Fibroblast of peridontal ligament (primary cell): ENCODE measurements around the gene BTBD16.
A peak's percentile ranks its signal among the peaks of the same experiment; 100 is the strongest.

Experiments
- DNase-seq: peaks from one replicate; pipeline ENCODE4 v3.0.0-alpha.2; 2010; ENCODE audit errors: extremely low read depth

BTBD16 gene

DNA sequence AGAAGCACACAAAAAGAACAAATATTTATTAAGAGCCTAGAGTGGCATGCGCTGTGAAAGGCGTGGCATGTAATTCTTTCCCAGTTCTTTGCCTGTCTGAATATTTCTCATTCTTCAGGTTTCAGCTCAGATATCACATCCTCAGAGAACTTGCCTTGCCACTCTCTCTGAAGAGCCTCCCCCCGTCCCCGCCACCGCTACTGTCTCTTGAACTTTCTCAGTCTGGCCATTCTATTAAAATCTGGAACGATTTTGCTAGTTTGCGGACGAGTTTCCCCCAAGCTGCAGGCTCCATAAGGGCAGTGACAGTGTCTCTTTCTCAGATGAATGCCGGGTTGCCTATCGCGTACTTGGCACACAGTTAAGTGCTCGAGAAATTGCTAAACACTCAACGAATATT, 102.6 kb downstream of the BTBD16 start:
- no peak for DNase-seq

DNA sequence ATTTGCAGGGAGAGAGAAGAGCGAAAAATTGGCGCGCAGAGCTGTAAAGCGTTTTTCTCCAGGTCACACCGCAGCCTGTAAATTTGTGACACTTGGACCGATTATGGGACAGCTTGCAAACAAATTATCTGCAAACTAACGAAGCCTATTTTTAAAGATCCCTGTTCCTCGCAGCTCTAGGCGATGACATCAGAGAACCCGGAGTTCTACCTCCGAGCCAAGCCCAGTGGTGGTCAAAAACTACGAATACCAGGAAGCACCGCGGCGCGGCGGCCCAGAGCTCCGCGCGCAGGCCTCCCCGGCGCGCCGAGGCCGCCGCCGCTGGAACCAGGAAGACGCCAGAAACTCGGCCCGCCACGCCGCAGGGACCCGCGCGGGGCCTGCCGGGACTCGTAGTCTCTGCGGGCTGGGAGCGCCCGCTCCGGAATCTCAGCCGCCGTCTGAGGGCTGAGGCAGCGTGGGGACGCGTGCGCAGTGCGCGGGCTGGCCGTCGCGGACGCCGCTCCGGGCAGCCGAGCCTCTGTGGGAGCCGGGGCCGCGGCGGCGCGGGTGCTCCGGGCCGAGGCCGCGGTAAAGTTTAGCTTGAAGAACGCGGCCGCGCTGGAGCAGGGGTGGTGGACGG, 103.3 kb downstream of the BTBD16 start, which contains the start of gene PLEKHA1:
TSS of gene PLEKHA1 (plus strand) at position 472 of the 622 bp plus-strand sequence. CDS start 18,493 bp downstream, outside the sequence.
- DNase-seq: peak; percentile 88

DNA sequence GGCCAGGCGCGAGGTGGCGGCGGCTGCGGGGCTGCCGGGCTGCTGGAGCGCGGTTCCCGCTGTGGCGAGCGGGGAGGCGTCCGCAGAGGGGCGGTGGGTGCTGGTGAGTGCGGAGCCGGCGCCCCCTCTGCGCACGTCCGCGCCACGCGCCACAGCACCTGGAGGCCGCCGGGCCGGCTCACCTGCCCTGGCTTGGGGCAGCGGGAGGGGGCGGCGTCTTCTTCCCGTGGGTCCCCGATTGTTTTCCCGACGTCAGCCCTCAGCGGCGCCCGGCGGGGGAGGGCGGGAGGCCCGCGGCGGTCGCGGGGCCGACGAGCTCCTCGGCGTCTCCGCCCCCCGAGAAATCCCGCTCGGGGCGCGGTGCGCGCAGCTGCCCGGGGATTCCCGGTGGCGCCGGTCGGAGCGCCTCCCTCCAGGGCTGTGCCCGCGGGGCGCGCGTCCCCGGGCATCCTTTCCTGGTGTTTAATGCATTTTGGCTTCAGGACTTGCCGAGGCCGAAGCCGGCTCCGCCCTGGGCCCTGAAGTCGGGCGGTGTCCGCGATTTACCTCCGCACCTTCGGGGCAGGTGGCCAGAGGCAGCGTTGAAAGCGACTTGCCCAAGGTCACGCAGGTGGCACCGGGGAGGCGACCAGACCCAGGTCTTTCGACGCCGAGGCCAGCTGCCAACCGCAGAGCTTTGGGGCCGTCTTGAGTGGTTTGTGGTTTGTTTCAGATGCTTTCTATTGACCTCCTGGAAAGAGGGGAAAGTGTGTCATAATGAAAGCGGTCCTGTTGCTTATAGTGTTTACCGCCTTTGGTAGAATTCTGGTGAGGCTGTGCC, 104.0 kb downstream of the BTBD16 start:
- DNase-seq: peak; percentile 52

DNA sequence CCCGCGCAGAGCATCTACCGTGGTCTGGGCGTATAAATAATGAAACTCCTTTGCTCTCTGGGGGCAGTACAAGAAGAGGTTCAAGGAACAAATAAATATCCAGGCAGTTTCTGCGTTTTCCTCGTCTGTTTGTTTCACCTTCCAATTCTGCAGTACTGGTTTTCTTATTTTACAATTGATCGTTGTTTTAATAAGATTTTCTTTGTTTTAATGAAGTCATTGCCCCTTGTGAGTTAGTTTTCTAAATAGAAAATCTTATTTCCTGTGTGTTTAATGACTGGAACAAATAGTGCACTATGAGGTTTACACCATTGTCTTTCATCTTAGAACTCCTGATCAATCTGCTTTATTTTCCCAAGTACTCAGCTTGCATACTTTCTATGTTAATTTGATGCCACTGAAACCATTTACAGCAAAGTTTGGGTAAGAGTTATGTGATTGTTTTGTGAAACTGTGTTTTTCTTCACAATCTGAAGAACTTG, 104.6 kb downstream of the BTBD16 start:
- peak; percentile 8 for DNase-seq

DNA sequence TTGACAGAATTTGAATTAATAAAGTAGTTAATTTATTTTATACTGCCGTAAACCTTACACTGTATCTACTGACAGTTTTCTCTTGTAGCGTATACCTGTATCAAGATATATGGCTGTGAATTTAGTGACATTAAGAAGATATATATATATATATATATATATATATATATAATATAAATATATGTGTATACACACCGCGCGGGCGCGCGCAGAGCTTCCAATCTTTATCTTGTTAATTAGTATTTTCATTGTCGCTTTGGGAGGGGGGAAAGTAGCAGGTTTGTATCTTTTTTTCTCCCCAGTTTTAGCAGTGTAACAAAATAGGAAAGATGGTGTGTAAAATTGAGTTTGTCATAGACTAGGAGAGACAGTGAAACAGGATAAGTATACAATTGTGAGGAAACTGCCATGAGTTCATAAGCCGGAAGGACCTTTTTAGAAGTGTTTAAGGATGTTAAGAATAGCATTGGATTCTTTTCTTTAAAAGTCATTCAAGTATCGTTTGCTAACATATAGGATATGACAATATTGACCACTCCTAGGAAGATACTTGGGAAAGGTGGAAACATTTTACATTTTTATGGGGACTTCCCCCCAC, 105.4 kb downstream of the BTBD16 start:
- DNase-seq: peak; percentile 5

DNA sequence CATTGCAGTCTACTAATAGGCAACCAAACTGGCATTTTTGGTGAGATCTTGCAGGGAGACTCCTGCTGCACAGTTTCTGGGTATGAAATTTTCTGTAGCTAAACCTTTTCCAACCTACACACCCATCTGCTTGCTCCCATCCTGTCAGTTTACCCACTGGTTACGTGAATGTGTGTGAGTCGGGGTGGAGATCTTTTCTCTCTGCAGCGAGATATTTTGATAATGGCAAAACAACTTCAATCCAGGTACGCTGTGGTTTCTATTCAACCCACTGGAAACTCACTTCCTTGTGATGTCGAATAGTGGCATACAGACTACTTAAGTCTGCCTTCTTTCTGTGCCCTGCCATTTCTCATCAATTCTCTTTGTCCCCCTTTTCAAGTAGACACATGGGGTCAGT, 107.9 kb downstream of the BTBD16 start:
- DNase-seq: no peak

DNA sequence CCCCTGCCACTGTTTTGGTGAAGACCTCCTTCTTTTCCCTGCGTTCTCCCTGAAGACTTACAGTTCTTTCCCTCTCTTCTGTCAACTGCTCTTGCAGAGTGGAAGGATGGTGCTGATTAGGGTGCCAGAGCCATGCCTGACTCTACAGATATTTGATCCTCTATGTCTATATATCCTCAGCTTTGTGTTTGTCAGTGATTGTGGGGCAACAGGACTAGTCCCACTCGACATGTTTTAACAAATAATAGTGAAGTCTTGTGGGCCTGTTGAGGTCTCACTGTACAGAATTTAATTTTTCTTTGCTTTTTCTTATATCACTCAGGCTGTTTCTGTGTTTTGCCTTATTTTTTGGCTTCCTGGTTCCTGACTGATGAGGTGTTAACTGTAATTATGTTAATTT, 108.4 kb downstream of the BTBD16 start:
- DNase-seq: no peak

DNA sequence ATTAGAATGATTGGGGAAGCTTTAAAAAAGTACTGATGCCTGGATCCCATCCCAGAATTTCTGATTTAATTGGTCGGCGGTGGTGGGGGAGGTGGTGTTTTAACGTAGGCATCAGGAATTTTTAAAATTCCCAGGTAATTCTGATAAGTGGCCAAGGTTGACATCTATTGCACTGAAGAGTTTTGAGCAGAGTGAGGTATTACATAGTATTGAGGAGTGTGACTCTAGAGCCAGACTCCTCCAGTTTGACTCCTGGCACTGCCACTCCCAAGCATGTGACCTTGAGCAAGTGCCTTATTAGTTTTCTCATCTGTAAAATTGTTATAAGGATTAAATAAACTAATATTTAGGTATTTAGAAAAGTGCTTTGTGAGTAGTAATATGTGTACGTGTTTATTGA, 109.6 kb downstream of the BTBD16 start:
- no peak for DNase-seq

DNA sequence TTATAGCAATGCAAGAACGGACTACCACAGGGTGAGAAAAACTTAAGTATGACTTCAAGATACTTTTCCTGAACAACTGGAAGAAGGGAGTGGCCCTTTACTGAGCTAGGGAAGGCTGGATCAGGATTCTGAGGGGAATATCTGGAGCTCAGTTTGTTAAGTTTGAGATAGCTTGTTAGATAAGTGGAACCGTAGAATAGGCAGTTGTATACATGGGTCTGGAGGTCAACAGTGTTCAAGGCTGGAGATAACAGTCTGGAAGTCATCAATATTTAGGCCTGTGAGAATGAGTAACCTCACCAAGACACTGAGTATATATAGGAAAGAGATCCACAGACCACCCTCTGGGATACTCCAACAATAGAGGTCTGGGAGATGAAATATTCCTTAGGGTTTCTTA, 110.6 kb downstream of the BTBD16 start:
- DNase-seq: no peak

DNA sequence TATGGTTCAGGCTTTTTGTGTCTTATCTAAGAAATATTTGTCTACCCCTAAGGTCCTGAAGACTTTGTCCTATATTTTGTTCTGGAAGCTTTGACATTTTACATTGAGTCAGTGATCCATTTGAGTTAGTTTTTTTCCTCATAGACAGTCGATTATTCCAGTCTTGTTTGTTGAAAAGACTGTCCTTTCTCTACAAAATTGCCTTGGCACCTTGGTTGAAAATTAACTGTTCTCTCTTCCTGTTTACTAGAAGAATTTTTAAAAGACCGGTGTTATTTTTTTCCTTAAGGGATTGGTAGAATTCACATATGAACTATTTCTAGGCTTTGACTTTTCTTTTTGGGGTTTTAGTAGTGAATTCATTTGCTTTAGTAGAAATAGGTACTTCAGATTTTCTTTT, 115.4 kb downstream of the BTBD16 start:
- DNase-seq: no peak

DNA sequence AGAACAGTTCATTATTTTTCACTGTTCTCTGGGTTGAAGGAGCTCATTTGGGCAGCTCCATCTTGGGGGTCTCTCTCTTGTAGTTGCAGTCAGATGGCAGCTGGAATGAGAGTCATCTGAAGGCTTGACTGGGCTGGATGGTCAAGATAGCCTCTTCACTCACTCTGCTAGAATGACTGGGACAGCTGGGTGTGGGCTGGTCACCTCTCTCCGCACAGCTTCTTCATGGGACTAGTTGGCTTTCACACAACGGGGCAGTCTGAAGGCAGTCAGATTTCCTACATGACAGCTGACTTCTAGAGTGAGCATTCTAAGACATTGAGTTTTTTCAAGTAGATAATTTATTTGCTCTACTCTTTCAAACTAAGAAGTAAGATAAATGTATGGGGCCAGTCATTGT, 116.5 kb downstream of the BTBD16 start:
- no peak for DNase-seq
